Stomach (tissue), 9 donors: ENCODE measurements around the gene ACVR1B. TPM values are rescaled to one million over a fixed set of nuclear protein-coding genes. Genes with fewer than 3 reads are reported as not detected.

Source experiments
- DNase-seq, 2 donors: peaks; one replicate each; pipeline versions ENCODE4 v3.0.0 to v3.0.0-alpha.2; 2013 to 2019
- H3K27ac ChIP-seq, 5 donors: fragments of 200-600 bp in 4 of 5; sonication (generic) in 4 of 5; one replicate each; pipeline ENCODE4 v1.5.1; 2013 to 2019; ENCODE audit warnings: mild to moderate bottlenecking in 1 of 5, moderate library complexity in 1 of 5
- H3K27me3 ChIP-seq, 3 donors: fragments of 200-600 bp; sonication (generic); one replicate each; pipeline ENCODE4 v1.5.1; 2017 to 2019; ENCODE audit warnings: mixed run types in 1 of 3
- H3K36me3 ChIP-seq, 4 donors: fragments of 200-600 bp; sonication (generic); 1 replicate in 3 of 4; 2 replicates in 1 of 4; pipeline ENCODE4 v1.5.1; 2016 to 2019
- H3K4me1 ChIP-seq, 4 donors: fragments of 200-600 bp; sonication (generic); one replicate each; pipeline ENCODE4 v1.5.1; 2016 to 2019
- H3K4me3 ChIP-seq, 4 donors: fragments of 200-600 bp; sonication (generic) in 3 of 4; one replicate each; pipeline ENCODE4 v1.5.1; 2016 to 2019; ENCODE audit warnings: mild to moderate bottlenecking in 1 of 4
- H3K9me3 ChIP-seq, 4 donors: fragments of 200-600 bp; sonication (generic); one replicate each; pipeline ENCODE4 v1.5.1; 2016 to 2019
- EP300 ChIP-seq: sonication (generic); formaldehyde crosslinking; IDR thresholded peaks from one replicate; pipeline ENCODE4 v1.6.1; 2017; ENCODE audit warnings: antibody characterized with exemption
- POLR2A ChIP-seq, 4 donors: fragments of 450-650 bp; IDR thresholded peaks; one replicate each; pipeline ENCODE4 v1.6.1; 2016; ENCODE audit warnings: antibody characterized with exemption in 4 of 4, control low read depth in 2 of 4, mild to moderate bottlenecking in 1 of 4, moderate library complexity in 1 of 4
- POLR2AphosphoS5 ChIP-seq, 3 donors: sonication (generic); formaldehyde crosslinking; IDR thresholded peaks; one replicate each; pipeline ENCODE4 v1.6.1; 2016; ENCODE audit warnings: antibody characterized with exemption in 3 of 3
- WGBS, 5 donors: extraction: QIAGEN DNeasy Blood & Tissue Kit in 3 of 5; methylation state at CpG; one replicate each; pipeline versions ENCODE4 v1.1.5 to v1.1.7; 2013 to 2018; 5-methylcytosine and 5-hydroxymethylcytosine counted together
- intact Hi-C: fragments of 100-400 bp; cut with DNase I; formaldehyde crosslinking; loops from one replicate; pipeline ENCODE4 v1.15.1; 2023; ENCODE audit warnings: low total_unique reads
- polyA plus RNA-seq, 3 donors: library from polyadenylated mRNA; stranded (reverse); fragments of 200-250 nt; gene quantifications; one replicate each; pipeline ENCODE4 v1.2.3, GENCODE V29; 2013
- total RNA-seq, 5 donors: library from RNA; depleted of rRNA; stranded (reverse); fragments of >200 nt; gene quantifications; one replicate each; pipeline versions ENCODE4 v1.1.0 to v1.2.3, GENCODE V29; 2014 to 2016
- TF ChIP-seq, protein P1 (sequence below), 7 experiments: fragments of 450-650 bp in 4 of 7; fragments of 200-600 bp in 3 of 7; sonication (generic) in 3 of 7; IDR thresholded peaks; one replicate each; pipeline ENCODE4 v1.5.1; 2016 to 2019; ENCODE audit warnings: antibody characterized with exemption in 7 of 7, control low read depth in 2 of 7, mild to moderate bottlenecking in 1 of 7
- donor health status: healthy with polysubstance abuse.
- donor health status: Bipolar disorder and iron deficiency.
- donor health status: healthy.

ACVR1B gene
- total and polyA plus RNA-seq, 8 donors, result 8.3 to 53.1 (median 24.5) TPM

- peaks cover 51 to 73% (median 55%) of the 10 kb centered on the region in 4 donors for H3K4me1 ChIP-seq
- no peak overlapping the region for H3K4me3 ChIP-seq
- DNase-seq, result no peak
- H3K27me3 ChIP-seq, result no peaks in the 10 kb centered on the region
- intact Hi-C loops, result no loop called here
- no peaks in the 10 kb centered on the region for H3K9me3 ChIP-seq
- H3K27ac ChIP-seq, result peak overlapping the region; percentile 32 to 76 (median 50)
- no peak for TF ChIP-seq POLR2A (IDR thresholded peaks at IDR 0.05)
- no peak for TF ChIP-seq POLR2AphosphoS5 (IDR thresholded peaks at IDR 0.05)
- no peak for TF ChIP-seq EP300
- TF ChIP-seq, protein P1, sequence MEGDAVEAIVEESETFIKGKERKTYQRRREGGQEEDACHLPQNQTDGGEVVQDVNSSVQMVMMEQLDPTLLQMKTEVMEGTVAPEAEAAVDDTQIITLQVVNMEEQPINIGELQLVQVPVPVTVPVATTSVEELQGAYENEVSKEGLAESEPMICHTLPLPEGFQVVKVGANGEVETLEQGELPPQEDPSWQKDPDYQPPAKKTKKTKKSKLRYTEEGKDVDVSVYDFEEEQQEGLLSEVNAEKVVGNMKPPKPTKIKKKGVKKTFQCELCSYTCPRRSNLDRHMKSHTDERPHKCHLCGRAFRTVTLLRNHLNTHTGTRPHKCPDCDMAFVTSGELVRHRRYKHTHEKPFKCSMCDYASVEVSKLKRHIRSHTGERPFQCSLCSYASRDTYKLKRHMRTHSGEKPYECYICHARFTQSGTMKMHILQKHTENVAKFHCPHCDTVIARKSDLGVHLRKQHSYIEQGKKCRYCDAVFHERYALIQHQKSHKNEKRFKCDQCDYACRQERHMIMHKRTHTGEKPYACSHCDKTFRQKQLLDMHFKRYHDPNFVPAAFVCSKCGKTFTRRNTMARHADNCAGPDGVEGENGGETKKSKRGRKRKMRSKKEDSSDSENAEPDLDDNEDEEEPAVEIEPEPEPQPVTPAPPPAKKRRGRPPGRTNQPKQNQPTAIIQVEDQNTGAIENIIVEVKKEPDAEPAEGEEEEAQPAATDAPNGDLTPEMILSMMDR (IDR thresholded peaks at IDR 0.05), result no peak
- peaks cover 12 to 19% (median 18%) of the 10 kb centered on the region in 4 donors for H3K36me3 ChIP-seq
- WGBS, 5 donors, result 61 to 67% (median 63%) methylated on average over 4 of the region's 4 CpGs
Observed at GRCh38 chr12:51971679-51972421, 20.4 kb downstream of the ACVR1B start.

GRCh38 chr12:51972422-51972812, 20.9 kb downstream of the ACVR1B start:
- TF ChIP-seq, protein P1 (IDR thresholded peaks at IDR 0.05), result no peak
- no peak for TF ChIP-seq POLR2AphosphoS5 (IDR thresholded peaks at IDR 0.05)
- no peak for TF ChIP-seq EP300
- TF ChIP-seq POLR2A (IDR thresholded peaks at IDR 0.05), result no peak
- H3K36me3 ChIP-seq, result peaks cover 16 to 24% (median 23%) of the 10 kb centered on the region in 4 donors
- intact Hi-C loops, result no loop called here
- H3K9me3 ChIP-seq, result no peaks in the 10 kb centered on the region
- DNase-seq, result no peak
- no peaks in the 10 kb centered on the region for H3K27me3 ChIP-seq
- H3K4me3 ChIP-seq, result no peak overlapping the region
- peak overlapping the region; percentile 20 to 76 (median 50) for H3K27ac ChIP-seq
- H3K4me1 ChIP-seq, result peaks cover 51 to 73% (median 55%) of the 10 kb centered on the region in 4 donors
- WGBS, 5 donors, result 48 to 73% (median 56%) methylated on average over 5 of the region's 5 CpGs

DNA sequence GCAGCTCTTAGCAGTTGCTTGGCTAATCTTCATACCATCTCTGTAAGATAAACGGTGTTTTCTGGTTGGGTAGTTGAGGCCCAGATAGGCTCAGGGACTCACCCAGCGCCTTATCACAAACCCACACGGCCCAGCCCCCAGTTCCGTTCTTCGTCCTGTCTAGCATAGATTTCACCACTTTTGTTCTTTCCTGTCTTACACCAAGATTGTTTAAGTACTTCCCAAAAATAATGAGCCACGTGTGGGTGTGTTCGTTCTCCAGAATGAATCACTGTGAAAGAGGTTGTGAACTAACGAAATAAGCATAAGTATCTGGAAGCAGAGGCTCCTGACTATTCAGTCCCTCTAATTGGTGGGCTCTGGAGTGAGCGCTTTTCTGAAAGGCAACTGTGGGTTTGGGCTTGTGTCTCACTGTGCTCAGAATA, 21.4 kb downstream of the ACVR1B start:
- Histone ChIP-seq H3K36me3 (peaks cover 16 to 29% (median 27%) of the 10 kb centered on the region in 4 donors), H3K27ac (peak overlapping the region in 4 of 5 donors; percentile 32 to 76 (median 56)), H3K9me3 (no peaks in the 10 kb centered on the region), H3K27me3 (no peaks in the 10 kb centered on the region), H3K4me3 (no peak overlapping the region), H3K4me1 (peaks cover 51 to 73% (median 55%) of the 10 kb centered on the region in 4 donors)
- no peak for TF ChIP-seq POLR2A (IDR thresholded peaks at IDR 0.05)
- TF ChIP-seq, protein P1 (IDR thresholded peaks at IDR 0.05), result no peak
- no peak for TF ChIP-seq EP300
- peak in 2 of 3 donors; percentile 24 to 49 for TF ChIP-seq POLR2AphosphoS5 (IDR thresholded peaks at IDR 0.05)
- 20 to 36% (median 27%) methylated on average over 9 of the region's 9 CpGs for WGBS, 5 donors
- intact Hi-C loops, result no loop called here
- DNase-seq, result peak; percentile 44 to 55

- Histone ChIP-seq H3K4me3 (no peak overlapping the region), H3K4me1 (peaks cover 51 to 73% (median 55%) of the 10 kb centered on the region in 4 donors), H3K27me3 (no peaks in the 10 kb centered on the region), H3K9me3 (no peaks in the 10 kb centered on the region), H3K36me3 (peaks cover 16 to 35% (median 34%) of the 10 kb centered on the region in 4 donors), H3K27ac (peak overlapping the region in 3 of 5 donors; percentile 30 to 76 (median 63))
- no peak for DNase-seq
- intact Hi-C loops, result no loop called here
- TF ChIP-seq, protein P1 (IDR thresholded peaks at IDR 0.05), result no peak
- WGBS, 5 donors, result 54 to 75% (median 68%) methylated on average over 4 of the region's 4 CpGs
Observed at GRCh38 chr12:51973560-51973959, 22.1 kb downstream of the ACVR1B start.
